NCI-H69 (cell line): ENCODE measurements around the gene SPRED2.

Experiments used
- DNase-seq: peaks from one replicate; lab custom pipeline; 2025; lab: John Stamatoyannopoulos, UW

The SPRED2 gene

GRCh38 chr2:65277118-65277517, 155.3 kb downstream of the SPRED2 start:
- no peak for DNase-seq

GRCh38 chr2:65276609-65277008, 155.8 kb downstream of the SPRED2 start:
- no peak for DNase-seq

GRCh38 chr2:65275141-65275915, 157.1 kb downstream of the SPRED2 start:
- no peak for DNase-seq

GRCh38 chr2:65273344-65273743, 159.1 kb downstream of the SPRED2 start:
- no peak for DNase-seq

- DNase-seq, result no peak
Measured at GRCh38 chr2:65268957-65269356, 163.4 kb downstream of the SPRED2 start.

GRCh38 chr2:65267008-65267407, 165.4 kb downstream of the SPRED2 start:
- peak; percentile 2 for DNase-seq

GRCh38 chr2:65265671-65266045, 166.7 kb downstream of the SPRED2 start:
- DNase-seq, result no peak

GRCh38 chr2:65264821-65265670, 167.4 kb downstream of the SPRED2 start:
- peak; percentile 60 for DNase-seq

- no peak for DNase-seq
Measured at GRCh38 chr2:65263986-65264385, 168.4 kb downstream of the SPRED2 start.

- no peak for DNase-seq
Measured at GRCh38 chr2:65263262-65263661, 169.1 kb downstream of the SPRED2 start.

- DNase-seq, result no peak
Measured at GRCh38 chr2:65261676-65262075, 170.7 kb downstream of the SPRED2 start.
